Natural killer cell (primary cell): ENCODE data around the gene PITPNB. TPM values are rescaled to one million over a fixed set of nuclear protein-coding genes. Genes with fewer than 3 reads are reported as not detected.

ENCODE experiments used
- ATAC-seq, 3 donors: fragments of 150-1000 bp in 2 of 3; fragments of 200-7000 bp in 1 of 3; cut with Tn5 transposase; 1 replicate in 1 of 3; 2 replicates in 2 of 3; pipeline ENCODE4 v1.10.0; 2021; ENCODE audit warnings: mild to moderate bottlenecking in 2 of 3, moderate library complexity in 2 of 3
- DNase-seq, 2 donors: peaks; one replicate each; pipeline versions ENCODE4 v3.0.0 to v3.0.0-alpha.2; 2013 to 2021; ENCODE audit warnings: mixed read lengths in 1 of 2
- H3K27ac ChIP-seq: one replicate; pipeline ENCODE4 v1.5.1; 2013; ENCODE audit warnings: mild to moderate bottlenecking, low read length
- H3K27me3 ChIP-seq: one replicate; pipeline ENCODE4 v1.6.1; 2013; ENCODE audit warnings: low read length; ENCODE audit not compliant: control insufficient read depth, insufficient read depth
- H3K36me3 ChIP-seq: one replicate; pipeline ENCODE4 v1.6.1; 2013; ENCODE audit warnings: low read length; ENCODE audit not compliant: control insufficient read depth, insufficient read depth
- H3K4me1 ChIP-seq: one replicate; pipeline ENCODE4 v1.6.1; 2013; ENCODE audit warnings: low read length; ENCODE audit not compliant: control insufficient read depth, insufficient read depth
- H3K4me3 ChIP-seq: one replicate; pipeline ENCODE4 v1.5.1; 2013; ENCODE audit warnings: low read length
- H3K9me3 ChIP-seq: one replicate; pipeline ENCODE4 v1.6.1; 2013; ENCODE audit warnings: low read length; ENCODE audit not compliant: control insufficient read depth, insufficient read depth
- H3K27ac Mint-ChIP-seq, 2 donors: one replicate each; pipeline ENCODE4 v1.8.0; 2022; ENCODE audit warnings: mild to moderate bottlenecking in 2 of 2, mixed read lengths in 2 of 2, moderate library complexity in 1 of 2
- H3K27me3 Mint-ChIP-seq, 2 donors: one replicate each; pipeline ENCODE4 v1.8.0; 2022; ENCODE audit warnings: low read depth in 2 of 2, mixed read lengths in 2 of 2
- H3K36me3 Mint-ChIP-seq: one replicate; pipeline ENCODE4 v1.8.0; 2022; ENCODE audit warnings: mixed read lengths
- H3K4me1 Mint-ChIP-seq, 2 donors: one replicate each; pipeline ENCODE4 v1.8.0; 2022; ENCODE audit warnings: mixed read lengths in 2 of 2
- H3K4me3 Mint-ChIP-seq: one replicate; pipeline ENCODE4 v1.8.0; 2022; ENCODE audit warnings: mild to moderate bottlenecking, moderate library complexity, mixed read lengths
- H3K9me3 Mint-ChIP-seq, 2 donors: one replicate each; pipeline ENCODE4 v1.8.0; 2022; ENCODE audit warnings: mixed read lengths in 2 of 2
- WGBS: methylation state at CpG from one replicate; pipeline ENCODE4 v1.1.7; 2013; ENCODE audit warnings: missing lambda C conversion rate; ENCODE audit not compliant: insufficient coverage; 5-methylcytosine and 5-hydroxymethylcytosine counted together
- intact Hi-C: fragments of 100-400 bp; cut with micrococcal nuclease; formaldehyde crosslinking; loops from one replicate; pipeline ENCODE4 v1.14.2; 2022
- total RNA-seq, 4 donors: library from RNA; stranded (reverse); fragments of 120-200 nt in 1 of 4; gene quantifications; one replicate each; pipeline versions ENCODE4 v1.2.3 to v1.2.4, GENCODE V29; 2013 to 2022
- TF ChIP-seq, protein P1 (sequence below): fragments of 200-600 bp; IDR thresholded peaks from one replicate; pipeline ENCODE4 v1.8.0; 2022; ENCODE audit warnings: antibody characterized with exemption

Gene PITPNB
- total RNA-seq, 3 donors from 2014 or later (not counting 1 experiment from before 2014, with no cell fraction given): 58.4 to 77.7 (median 65.1) TPM

DNA sequence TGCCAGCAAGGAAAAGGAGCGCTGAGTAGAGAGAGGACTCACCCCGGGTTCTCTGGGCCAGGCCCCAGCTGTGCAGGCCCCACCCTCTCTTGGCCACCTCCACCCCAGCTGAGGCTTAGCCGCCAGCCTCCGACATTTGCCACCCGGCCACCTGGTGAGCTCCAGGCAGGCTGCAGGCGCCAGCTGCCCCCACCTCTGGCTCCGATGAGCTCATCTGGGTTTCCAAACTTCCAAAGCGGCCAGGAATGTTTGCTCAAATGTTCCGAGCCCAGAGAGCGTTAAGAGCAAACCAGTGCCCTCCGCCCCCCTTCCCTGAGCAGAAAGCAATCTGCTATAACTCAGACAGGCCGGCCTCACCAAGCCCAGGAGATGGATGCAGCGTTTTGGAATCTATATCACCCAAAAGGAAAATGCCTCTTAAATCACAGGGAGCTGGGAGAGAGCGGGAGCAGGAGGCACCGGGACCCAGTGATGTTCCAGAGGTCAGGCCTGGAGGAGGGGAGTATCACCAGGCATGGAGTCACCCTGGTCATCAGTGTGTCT is 108.4 kb downstream of the PITPNB start:
- Histone ChIP-seq H3K36me3 (no peaks in the 10 kb centered on the region), H3K9me3 (no peaks in the 10 kb centered on the region), H3K4me3 (no peak overlapping the region), H3K27ac (no peak overlapping the region), H3K27me3 (no peaks in the 10 kb centered on the region), H3K4me1 (no peaks in the 10 kb centered on the region)
- ATAC-seq (no peak), DNase-seq (no peak)
- WGBS: 87% methylated on average over 15 of the region's 15 CpGs
- H3K9me3 Mint-ChIP-seq: no peaks in the 10 kb centered on the region
- TF ChIP-seq, protein P1, sequence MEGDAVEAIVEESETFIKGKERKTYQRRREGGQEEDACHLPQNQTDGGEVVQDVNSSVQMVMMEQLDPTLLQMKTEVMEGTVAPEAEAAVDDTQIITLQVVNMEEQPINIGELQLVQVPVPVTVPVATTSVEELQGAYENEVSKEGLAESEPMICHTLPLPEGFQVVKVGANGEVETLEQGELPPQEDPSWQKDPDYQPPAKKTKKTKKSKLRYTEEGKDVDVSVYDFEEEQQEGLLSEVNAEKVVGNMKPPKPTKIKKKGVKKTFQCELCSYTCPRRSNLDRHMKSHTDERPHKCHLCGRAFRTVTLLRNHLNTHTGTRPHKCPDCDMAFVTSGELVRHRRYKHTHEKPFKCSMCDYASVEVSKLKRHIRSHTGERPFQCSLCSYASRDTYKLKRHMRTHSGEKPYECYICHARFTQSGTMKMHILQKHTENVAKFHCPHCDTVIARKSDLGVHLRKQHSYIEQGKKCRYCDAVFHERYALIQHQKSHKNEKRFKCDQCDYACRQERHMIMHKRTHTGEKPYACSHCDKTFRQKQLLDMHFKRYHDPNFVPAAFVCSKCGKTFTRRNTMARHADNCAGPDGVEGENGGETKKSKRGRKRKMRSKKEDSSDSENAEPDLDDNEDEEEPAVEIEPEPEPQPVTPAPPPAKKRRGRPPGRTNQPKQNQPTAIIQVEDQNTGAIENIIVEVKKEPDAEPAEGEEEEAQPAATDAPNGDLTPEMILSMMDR: no peak
- H3K4me1 Mint-ChIP-seq: peaks cover 0 to under 1% of the 10 kb centered on the region in 2 donors
- no peaks in the 10 kb centered on the region for H3K36me3 Mint-ChIP-seq
- intact Hi-C loops: no loop called here
- no peak overlapping the region for H3K27ac Mint-ChIP-seq
- H3K4me3 Mint-ChIP-seq: no peak overlapping the region
- H3K27me3 Mint-ChIP-seq: peaks cover 7 to 16% of the 10 kb centered on the region in 2 donors

DNA sequence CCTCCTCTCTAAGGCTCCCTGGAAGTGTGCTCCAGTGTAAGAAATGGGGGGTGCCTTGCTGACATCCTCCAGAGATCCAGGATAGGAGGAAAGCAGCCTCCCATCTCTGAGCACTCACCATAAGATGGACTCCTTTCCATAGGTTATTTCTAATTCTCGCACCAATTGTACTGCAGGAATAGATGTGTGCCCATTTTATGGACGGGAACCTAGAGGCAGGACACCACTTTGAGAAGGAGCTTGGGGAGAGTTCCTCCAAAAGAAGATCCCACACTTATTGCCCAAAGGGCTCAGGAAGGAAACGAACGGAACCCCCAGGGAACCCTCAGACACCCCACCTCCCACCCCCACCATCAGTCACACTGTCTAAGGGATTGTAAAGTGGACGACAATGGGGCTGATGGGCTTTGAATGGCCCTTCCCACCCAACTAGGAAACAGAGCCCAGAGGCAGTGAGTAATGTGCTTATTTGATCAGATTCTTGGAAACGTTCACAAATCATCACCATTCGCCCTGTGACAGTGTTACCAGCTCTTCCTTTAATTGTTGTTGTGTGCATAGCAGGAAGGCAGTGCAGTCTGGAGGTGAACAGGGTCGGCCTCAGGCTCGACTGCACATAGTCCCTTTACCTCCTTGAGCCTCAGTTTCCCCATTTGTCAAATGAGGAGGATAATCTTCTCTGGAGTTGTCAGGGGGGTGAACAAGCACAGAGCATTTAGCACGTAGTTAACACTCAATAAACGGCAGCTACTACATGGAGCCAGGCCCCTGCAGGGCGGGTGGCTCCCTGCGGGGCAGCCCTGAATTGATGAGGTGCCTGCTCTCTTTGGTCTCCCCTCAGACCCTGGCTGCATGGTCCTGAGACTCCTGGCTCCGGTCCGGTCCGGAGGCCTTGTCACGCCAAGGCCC is 109.1 kb downstream of the PITPNB start:
- TF ChIP-seq, protein P1: no peak
- peaks cover 13 to 23% of the 10 kb centered on the region in 2 donors for H3K27me3 Mint-ChIP-seq
- peaks cover under 1% of the 10 kb centered on the region for H3K4me1 ChIP-seq
- peaks cover under 1 to 6% of the 10 kb centered on the region in 2 donors for H3K4me1 Mint-ChIP-seq
- H3K36me3 ChIP-seq: no peaks in the 10 kb centered on the region
- DNase-seq (no peak), ATAC-seq (no peak)
- H3K36me3 Mint-ChIP-seq: no peaks in the 10 kb centered on the region
- no peak overlapping the region for H3K27ac Mint-ChIP-seq
- H3K9me3 Mint-ChIP-seq: no peaks in the 10 kb centered on the region
- H3K27me3 ChIP-seq: no peaks in the 10 kb centered on the region
- H3K27ac ChIP-seq: no peak overlapping the region
- H3K9me3 ChIP-seq: no peaks in the 10 kb centered on the region
- intact Hi-C loops: loop anchor here (10.0 kb wide), 1 partner anchor 1055 kb away; no protein-coding TSS in a partner anchor
- H3K4me3 ChIP-seq: no peak overlapping the region
- 85% methylated on average over 15 of the region's 17 CpGs for WGBS
- no peak overlapping the region for H3K4me3 Mint-ChIP-seq

DNA sequence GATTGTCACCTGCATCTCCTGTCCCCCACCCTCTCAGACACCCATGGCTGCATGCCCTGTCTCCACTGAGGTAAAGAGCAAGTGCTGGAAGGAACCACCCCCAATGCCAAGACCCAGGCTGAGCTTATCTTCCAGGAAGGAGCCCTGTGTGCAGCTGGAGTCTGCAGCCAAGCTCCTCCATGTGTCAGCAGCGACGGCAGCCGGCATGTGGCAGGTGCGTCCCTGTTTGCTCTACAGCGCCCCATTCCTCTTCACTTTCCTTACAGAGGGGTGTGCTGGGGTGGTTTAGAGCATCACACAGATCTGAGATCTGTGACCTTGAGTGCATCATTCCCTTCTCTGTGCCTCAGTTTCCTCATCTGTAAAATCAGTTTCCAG is 109.8 kb downstream of the PITPNB start:
- TF ChIP-seq, protein P1: no peak
- peaks cover 17 to 30% of the 10 kb centered on the region in 2 donors for H3K27me3 Mint-ChIP-seq
- no peaks in the 10 kb centered on the region for H3K36me3 Mint-ChIP-seq
- H3K4me3 ChIP-seq: no peak overlapping the region
- H3K27ac ChIP-seq: no peak overlapping the region
- WGBS: 4% methylated on average over 3 of the region's 5 CpGs
- no peaks in the 10 kb centered on the region for H3K36me3 ChIP-seq
- H3K27ac Mint-ChIP-seq: no peak overlapping the region
- no peaks in the 10 kb centered on the region for H3K9me3 Mint-ChIP-seq
- DNase-seq (no peak), ATAC-seq (no peak)
- H3K4me1 Mint-ChIP-seq: peaks cover 6 to 11% of the 10 kb centered on the region in 2 donors
- intact Hi-C loops: loop anchor here (10.0 kb wide), 1 partner anchor 1054 kb away; no protein-coding TSS in a partner anchor
- no peak overlapping the region for H3K4me3 Mint-ChIP-seq
- H3K4me1 ChIP-seq: peaks cover 6% of the 10 kb centered on the region
- H3K9me3 ChIP-seq: no peaks in the 10 kb centered on the region
- H3K27me3 ChIP-seq: no peaks in the 10 kb centered on the region
